MM.1S (cell line): Measurements from ENCODE around the gene PTPRD.

ENCODE experiments used
- EZH2 ChIP-seq: fragments of 300-600 bp; sonication (generic); optimal IDR thresholded peaks from 2 replicates; pipeline ENCODE3; 2017; ENCODE audit warnings: low read depth, mild to moderate bottlenecking, antibody characterized with exemption, low read length, mixed read lengths
- TF ChIP-seq, protein P1 (sequence below): fragments of 300-600 bp; sonication (generic); IDR thresholded peaks from 2 replicates; pipeline ENCODE4 v1.5.1; 2016; ENCODE audit warnings: antibody characterized with exemption, low read length, mixed read lengths

DNA sequence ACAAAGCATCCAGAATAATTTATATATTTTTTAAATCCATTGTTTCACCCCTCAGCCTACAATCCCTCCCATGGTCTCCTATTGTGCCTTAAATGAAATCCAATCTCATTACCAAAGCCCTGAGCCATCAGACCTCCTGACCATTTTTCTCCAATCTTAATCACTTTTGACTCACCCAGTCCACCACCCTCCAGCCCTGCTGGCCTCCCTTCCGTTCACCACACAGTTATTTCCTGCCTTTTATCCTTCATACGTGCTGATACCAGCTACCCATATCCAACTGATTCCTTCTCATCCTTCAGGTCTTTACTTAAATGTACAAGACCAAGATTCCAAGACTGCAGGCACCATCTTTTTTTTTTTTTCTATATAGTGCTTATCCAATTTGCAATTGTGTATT lies 1786.5 kb downstream of the PTPRD start:
- TF ChIP-seq, protein P1, sequence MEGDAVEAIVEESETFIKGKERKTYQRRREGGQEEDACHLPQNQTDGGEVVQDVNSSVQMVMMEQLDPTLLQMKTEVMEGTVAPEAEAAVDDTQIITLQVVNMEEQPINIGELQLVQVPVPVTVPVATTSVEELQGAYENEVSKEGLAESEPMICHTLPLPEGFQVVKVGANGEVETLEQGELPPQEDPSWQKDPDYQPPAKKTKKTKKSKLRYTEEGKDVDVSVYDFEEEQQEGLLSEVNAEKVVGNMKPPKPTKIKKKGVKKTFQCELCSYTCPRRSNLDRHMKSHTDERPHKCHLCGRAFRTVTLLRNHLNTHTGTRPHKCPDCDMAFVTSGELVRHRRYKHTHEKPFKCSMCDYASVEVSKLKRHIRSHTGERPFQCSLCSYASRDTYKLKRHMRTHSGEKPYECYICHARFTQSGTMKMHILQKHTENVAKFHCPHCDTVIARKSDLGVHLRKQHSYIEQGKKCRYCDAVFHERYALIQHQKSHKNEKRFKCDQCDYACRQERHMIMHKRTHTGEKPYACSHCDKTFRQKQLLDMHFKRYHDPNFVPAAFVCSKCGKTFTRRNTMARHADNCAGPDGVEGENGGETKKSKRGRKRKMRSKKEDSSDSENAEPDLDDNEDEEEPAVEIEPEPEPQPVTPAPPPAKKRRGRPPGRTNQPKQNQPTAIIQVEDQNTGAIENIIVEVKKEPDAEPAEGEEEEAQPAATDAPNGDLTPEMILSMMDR, result no peak
- no peak for TF ChIP-seq EZH2
